ENCODE data around the gene TRAPPC2L.

TRAPPC2L gene

GRCh38 chr16:88856828-88857727 lies at the start of gene TRAPPC2L, which contains the start of gene GALNS:
TSS of gene TRAPPC2L (plus strand) at chr16:88857127. CDS start at chr16:88857151, 24 bp downstream.
TSS of gene GALNS (minus strand) at chr16:88856947. CDS start at chr16:88856877, 70 bp downstream.
- in situ Hi-C loops (cut with MboI; ENCODE audit: low sequenced_read_pairs): no loop called here

- in situ Hi-C loops (cut with MboI; ENCODE audit: low sequenced_read_pairs): no loop called here
Observed at GRCh38 chr16:88807142-88807625, 49.7 kb upstream of the TRAPPC2L start.

DNA sequence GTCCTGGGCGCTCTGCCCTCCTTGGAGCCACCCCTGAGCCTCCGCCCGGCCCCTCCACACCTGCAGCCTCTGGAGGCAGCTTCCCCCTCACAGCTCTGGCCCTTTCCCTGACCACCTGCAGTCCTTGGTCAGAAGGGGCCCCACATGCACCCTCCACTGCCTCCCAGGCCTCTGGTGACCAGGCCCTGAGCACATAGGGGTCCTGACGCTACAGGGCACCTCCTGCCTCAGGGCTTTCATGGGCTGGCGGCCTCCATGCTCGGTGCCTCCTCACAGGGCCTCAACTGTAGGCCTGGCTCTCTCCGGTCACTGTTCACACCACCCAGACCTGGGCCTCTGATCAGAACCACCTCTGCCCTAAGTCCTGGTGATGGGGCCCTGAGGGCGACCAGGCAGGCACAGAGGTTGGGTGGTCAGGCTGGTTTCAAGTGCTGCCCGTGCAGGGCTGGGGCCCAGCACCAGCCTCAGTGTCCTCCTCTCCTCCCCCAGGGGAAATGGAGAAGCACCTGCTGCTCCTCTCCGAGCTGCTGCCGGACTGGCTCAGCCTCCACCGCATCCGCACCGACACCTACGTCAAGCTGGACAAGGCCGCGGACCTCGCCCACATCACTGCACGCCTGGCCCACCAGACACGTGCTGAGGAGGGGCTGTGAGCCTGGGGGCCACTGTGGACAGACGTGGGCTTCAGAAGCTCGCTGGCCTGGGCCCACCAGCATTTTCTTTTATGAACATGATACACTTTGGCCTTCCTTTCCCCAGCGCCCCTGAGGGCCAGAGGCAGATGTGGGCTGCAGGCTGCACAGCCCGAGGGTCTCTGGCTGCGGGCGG lies 49.1 kb upstream of the TRAPPC2L start:
- in situ Hi-C loops (cut with MboI; ENCODE audit: low sequenced_read_pairs): no loop called here

DNA sequence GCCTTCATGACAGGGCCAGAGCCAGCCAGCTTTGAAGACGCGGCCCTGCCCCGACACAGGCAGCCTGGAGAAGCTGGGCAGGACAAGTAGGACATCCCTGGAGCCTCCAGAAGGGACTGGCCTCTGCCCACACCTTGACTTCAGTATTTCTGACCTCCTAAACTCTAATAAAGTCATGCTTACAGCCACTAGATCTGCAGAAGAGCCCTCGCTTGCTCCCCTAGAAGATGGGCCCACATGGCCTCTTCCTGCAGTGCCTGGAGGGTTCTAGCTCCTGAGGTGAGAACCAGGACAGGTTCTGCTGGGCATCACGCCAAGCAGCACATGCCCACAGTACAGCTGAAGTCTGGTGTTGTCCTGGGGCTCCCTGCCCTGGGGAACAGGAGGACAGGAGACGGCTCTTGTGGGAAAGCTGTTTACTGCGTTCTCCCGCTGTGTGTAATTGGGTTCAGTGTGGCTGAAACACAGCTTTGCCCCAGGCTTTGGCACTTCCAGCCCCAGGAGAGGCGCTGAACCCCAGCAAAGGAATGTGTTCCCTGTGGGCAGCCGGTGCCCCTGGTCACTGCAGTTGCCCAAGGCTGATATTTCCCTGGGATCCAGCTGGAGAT lies 47.8 kb upstream of the TRAPPC2L start:
- in situ Hi-C loops (cut with MboI; ENCODE audit: low sequenced_read_pairs): no loop called here

DNA sequence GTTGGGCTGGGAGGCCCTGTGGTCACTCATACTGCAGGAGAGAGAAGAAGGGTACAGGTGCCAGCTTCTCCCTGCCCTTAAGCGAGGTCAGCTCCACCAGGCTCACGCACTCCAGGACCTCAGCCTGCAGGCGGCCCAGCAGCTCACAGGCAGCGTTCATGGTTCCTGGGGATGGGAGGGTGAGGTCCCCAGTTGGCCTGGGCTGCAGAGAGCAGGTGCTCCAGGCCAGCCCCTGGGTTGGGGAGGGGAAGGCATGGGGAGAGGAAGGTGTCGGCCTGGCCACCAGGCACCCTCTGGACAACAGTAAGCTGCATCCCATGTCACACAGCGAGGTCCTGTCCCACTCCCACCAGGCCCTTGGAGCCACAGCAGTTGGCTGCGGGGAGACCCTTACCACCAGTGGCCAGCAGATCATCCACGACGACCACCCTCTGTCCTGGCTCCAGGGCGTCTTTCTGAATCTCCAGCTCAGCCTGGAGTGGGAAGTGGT lies 47.2 kb upstream of the TRAPPC2L start:
- in situ Hi-C loops (cut with MboI; ENCODE audit: low sequenced_read_pairs): no loop called here

GRCh38 chr16:88810166-88810911 lies 46.6 kb upstream of the TRAPPC2L start:
- in situ Hi-C loops (cut with MboI; ENCODE audit: low sequenced_read_pairs): no loop called here

DNA sequence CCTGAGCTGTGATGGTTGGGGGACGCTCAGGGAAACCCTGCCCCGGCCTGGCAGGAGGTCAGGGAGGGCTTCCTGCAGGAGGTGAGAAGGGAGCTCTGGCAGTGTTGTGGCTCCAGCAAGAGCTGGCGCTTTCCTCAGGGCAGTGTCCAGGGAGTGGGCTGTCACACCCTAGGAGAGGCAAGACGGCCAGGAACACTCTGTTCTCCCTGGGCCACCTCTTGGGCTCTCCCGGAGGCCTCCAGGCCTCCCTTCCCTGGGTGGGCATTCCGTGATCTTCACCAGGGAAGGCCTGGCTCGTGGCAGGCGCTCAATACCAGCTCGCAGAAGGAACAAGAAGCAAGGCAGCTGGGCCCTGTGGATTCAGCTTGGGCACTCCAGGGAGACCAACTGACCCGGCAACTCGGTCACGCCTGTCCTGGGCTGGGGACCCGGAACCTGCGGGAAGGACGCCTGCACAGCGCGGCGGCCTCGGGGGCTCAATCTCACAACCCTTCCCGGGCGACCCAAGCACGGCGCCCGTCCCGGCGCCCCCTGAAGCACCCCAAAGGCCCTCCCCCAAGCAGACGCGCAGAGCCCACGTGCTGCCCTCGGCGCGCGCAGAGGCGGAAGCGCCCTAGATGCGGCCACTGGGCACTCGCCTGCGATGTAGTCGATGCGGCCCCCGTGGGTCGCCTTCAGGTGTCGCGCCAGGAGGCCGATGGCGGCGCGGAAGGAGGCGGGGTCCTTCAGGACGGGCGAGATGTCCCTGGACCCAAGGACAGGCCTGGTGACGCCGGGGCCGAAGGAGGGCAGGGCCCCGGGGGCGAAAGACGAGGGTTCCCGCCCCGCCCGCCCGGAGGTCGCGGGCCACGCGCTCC lies 45.8 kb upstream of the TRAPPC2L start:
- in situ Hi-C loops (cut with MboI; ENCODE audit: low sequenced_read_pairs): no loop called here

DNA sequence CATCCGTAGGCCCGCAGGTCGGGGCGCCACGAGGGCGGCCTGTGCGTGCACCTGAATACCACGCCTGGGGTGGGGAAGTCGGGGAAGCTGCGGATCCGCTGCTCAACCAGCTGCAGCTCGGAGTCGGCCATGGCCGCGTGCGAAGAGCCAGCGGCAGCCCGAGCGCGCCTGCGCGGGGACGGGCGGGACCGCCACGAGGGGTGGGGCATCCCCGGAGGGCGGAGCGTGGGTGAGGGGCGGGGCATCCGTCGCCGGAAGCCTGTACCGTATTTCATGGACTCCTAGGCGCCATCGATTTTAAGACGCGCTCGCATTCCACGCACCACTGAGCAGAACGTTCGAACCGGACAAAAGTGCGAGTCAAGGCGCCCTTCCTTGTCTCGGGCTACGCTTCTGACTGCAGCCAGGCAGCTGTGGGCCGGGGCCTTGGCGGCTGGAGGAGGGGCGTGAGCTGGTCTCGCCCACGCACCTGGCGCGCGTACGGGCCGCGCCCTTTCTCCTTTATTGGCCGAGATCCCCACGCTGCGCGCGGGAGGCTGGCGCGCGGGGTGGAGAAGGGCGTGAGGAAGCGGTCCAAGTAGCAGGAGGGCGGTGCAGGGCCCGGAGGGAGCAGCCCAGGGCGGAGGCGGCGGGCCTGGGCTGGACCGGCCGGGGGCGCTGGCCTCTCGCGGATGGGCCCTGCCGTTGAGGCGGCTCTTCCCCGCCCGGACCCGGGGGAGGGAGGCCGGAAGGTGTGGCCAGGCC lies 45.0 kb upstream of the TRAPPC2L start, which contains the start of gene APRT:
Gene APRT, minus strand, starts transcription at position 160 of the 744 bp plus-strand sequence. Its CDS starts 29 bp downstream, at position 131.
- in situ Hi-C loops (cut with MboI; ENCODE audit: low sequenced_read_pairs): no loop called here

DNA sequence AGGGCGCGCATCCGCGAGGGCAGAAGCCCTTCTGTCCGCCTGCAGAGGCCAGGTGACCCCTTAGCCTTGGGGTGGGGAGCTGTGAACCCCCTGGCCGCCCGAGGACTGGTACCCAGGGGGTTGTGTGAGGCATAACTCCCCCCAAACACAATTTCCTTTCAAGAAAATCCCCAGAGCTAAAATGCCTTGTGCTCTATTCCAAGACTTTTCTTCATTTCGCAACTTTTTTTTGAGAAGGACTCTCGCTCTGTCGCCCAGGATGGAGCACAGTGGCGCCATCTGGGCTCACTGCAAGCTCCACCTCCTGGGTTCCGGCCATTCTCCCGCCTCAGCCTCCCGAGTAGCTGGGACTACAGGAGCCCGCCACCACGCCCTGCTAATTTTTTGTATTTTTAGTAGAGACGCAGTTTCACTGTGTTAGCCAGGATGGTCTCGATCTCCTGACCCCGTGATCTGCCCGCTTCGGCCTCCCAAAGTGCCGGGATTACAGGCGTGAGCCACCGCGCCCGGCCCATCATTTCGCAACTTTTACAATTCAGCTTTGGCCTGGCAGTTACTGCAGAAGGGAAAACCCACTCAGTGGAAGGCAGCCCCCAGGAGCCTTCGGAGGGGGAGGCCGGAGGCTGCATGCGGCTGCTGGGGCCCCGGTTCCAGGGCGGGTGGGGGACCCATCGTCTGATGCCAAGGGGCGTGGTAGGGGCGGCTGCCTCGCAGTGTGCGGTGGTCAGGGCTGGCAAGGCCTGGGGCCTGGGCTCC lies 44.2 kb upstream of the TRAPPC2L start:
- in situ Hi-C loops (cut with MboI; ENCODE audit: low sequenced_read_pairs): no loop called here

DNA sequence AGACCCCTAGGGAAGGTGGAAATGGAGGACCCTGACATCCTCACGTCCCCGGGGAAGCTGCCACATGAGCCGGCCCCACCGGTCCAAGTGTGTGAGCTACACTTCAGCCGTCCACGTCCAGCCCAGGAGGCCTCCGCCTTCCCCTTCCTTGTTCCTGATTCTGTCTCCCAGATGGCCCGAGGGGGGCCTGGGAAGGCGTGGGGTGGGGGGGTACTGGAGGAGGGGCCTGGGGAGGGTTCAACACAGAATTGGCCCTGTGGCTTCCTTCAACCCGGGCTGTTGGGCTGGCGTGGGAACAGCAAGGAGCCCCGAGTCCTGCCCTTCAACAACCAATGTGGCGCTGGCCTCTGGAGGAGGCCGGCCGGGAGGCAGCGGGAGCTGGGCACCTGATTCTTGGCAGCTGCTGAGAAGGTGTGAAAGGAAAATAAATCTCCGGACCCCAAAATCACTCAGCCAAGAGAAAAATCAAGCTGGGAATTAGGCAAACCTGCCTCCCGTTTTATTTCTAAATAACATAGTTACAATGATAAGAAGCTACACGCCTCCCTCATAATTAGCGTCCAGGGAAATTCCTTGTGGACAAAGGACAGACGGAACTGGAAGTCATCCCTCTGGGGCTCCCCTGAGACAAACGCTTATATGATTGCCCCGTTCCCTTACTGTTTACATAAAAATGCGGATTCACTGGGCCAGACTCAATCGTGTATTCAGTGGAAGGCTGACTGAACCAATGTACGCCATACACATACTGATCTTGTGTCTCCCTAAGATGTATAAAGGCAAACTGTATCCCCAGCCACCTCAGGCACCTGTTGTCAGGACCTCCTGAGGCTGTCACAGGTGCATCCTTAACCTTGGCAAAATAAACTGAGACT lies 43.4 kb upstream of the TRAPPC2L start:
- in situ Hi-C loops (cut with MboI; ENCODE audit: low sequenced_read_pairs): no loop called here

GRCh38 chr16:88814144-88814502 lies 42.8 kb upstream of the TRAPPC2L start:
- in situ Hi-C loops (cut with MboI; ENCODE audit: low sequenced_read_pairs): no loop called here

DNA sequence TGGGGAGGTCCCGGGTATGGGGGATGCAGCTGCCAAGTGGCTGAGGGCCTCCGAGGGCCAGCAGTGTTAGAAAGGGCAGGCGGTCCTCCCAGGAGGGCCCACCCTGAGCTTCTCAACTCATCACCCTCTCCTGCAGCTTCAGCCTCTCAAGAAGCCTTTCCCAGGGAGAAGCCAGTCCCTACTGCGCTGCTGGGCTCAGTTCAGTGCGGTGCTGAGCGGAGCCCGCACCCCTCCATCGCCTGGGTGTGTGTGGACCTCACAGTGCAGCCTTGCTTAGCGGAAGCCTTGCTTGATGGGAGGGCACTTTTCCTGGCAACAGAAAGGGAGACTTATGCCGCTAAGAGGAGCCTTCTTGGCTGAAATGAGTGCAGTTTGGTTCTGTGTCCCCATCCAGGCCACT lies 41.7 kb upstream of the TRAPPC2L start:
- in situ Hi-C loops (cut with MboI; ENCODE audit: low sequenced_read_pairs): no loop called here

DNA sequence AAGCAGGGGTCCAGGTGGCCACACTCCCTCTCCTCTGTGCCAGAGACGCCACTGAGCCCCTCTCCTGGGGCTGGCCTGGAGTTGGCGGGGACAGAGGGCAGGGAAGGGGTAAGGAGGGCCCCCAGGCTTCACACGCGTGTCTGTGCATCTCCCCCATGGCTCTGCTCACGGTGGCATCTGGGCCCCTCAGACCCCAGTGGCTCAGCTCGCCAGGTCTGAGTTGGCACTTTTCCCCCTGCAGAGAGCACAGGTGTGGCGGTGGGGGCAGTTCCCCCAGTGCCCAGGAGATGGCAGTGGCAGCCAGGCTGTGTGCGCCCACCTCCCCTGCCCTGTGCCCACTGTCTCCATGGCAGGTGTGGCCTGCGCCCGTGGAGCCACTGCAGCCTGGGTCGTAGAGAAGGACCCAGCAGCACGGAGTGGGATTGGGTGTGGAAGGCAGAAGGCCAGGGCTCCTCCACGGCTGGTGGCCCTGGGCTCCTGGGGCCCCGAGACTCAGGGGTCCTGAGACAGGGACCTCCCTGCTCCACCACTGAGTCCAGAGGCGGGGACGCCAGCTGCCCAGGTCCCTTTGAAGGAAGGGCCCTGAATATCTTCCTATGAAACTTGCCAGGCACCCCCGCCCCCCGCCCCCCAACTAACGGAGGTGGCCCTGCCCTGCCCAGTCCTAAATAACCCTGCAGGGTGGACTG lies 40.9 kb upstream of the TRAPPC2L start:
- in situ Hi-C loops (cut with MboI; ENCODE audit: low sequenced_read_pairs): no loop called here

GRCh38 chr16:88816736-88817535 lies 40.0 kb upstream of the TRAPPC2L start:
- in situ Hi-C loops (cut with MboI; ENCODE audit: low sequenced_read_pairs): no loop called here

DNA sequence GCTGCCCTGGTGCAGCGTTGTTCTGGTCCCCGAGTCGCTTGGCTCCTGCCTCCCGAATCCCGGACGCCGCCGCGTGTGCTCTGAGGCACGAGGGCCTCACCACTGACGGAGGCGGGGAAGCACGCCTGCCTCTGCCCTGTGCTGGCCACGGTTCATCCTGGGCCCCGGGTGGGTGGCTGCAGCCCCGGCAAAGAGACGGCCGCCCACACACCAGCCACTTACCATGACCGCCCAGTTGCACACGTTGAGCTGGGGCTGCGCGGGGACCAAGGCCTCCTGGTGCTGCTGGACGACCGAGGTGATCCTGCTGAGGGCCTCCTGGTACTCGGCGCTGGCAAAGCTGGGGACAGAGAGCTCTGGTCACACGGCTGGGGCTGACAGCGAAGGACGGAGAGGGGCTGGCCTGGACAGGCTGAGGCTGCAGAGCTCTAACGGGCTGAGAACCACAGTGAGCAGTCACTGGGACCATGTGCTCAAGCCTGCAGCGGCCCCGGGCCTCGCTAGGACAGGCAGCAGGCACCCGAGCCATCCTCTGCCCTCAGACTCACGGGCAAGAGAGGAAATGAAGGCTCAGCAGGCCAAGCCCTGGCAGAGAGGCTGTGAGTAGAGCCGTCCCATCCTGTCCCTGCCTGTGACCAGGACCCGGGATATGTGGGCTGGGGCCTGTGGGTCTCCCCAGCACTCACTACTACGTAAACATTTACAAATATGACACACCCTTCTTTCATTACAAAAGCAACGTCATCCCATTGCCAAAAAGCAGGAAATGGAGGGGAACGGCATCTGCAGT lies 38.9 kb upstream of the TRAPPC2L start:
- in situ Hi-C loops (cut with MboI; ENCODE audit: low sequenced_read_pairs): no loop called here

All from hTERT RPE-1 (cell line).